Measurements from ENCODE around the gene PLA2R1.

GRCh38 chr2:159953136-159953823, 109.1 kb downstream of the PLA2R1 start:
- no peak for TF ChIP-seq POLR2AphosphoS5 (IDR thresholded peaks at IDR 0.05; ENCODE audit: low read depth, low read length)
- TF ChIP-seq TAF1 (IDR thresholded peaks at IDR 0.05; ENCODE audit: borderline replicate concordance, low read depth, low read length) = no peak
- TF ChIP-seq POLR2A (IDR thresholded peaks at IDR 0.05; ENCODE audit: low read depth, low read length) = no peak

Measured in GM12892 (cell line).